Liver (tissue), 9 donors: ENCODE data around the gene SH3PXD2A. TPM values are rescaled to one million over a fixed set of nuclear protein-coding genes. Genes with fewer than 3 reads are reported as not detected.

Experiments
- DNase-seq: peaks from one replicate; pipeline ENCODE4 v3.0.0-alpha.2; 2017; ENCODE audit warnings: low spot score
- H3K27ac ChIP-seq, 2 donors: one replicate each; pipeline ENCODE4 v1.7.0; 2013; ENCODE audit warnings: inconsistent platforms in 2 of 2, low read length in 2 of 2, control low read depth in 1 of 2, low read depth in 1 of 2, mild to moderate bottlenecking in 1 of 2
- H3K27me3 ChIP-seq, 4 donors: one replicate each; pipeline versions ENCODE4 v1.6.1 to v1.7.0; 2013; ENCODE audit warnings: low read length in 3 of 4, inconsistent platforms in 1 of 4, mild to moderate bottlenecking in 1 of 4, moderate library complexity in 1 of 4; ENCODE audit not compliant: control insufficient read depth in 4 of 4, insufficient read depth in 4 of 4
- H3K36me3 ChIP-seq, 4 donors: one replicate each; pipeline versions ENCODE4 v1.6.1 to v1.7.0; 2013; ENCODE audit warnings: low read length in 3 of 4, mild to moderate bottlenecking in 3 of 4, low read depth in 1 of 4, moderate library complexity in 1 of 4; ENCODE audit not compliant: control insufficient read depth in 4 of 4, insufficient read depth in 3 of 4
- H3K4me1 ChIP-seq, 4 donors: one replicate each; pipeline versions ENCODE4 v1.6.1 to v1.7.0; 2013; ENCODE audit warnings: low read length in 3 of 4, mild to moderate bottlenecking in 3 of 4, moderate library complexity in 1 of 4; ENCODE audit not compliant: control insufficient read depth in 4 of 4, insufficient read depth in 4 of 4
- H3K4me3 ChIP-seq, 3 donors: one replicate each; pipeline versions ENCODE4 v1.6.1 to v1.7.0; 2013; ENCODE audit warnings: low read length in 3 of 3, control low read depth in 1 of 3, low read depth in 1 of 3, mild to moderate bottlenecking in 1 of 3
- H3K9ac ChIP-seq, 2 donors: one replicate each; pipeline ENCODE4 v1.7.0; 2013; ENCODE audit warnings: low read length in 2 of 2, mild to moderate bottlenecking in 2 of 2, moderate library complexity in 2 of 2, control low read depth in 1 of 2, low read depth in 1 of 2
- H3K9me3 ChIP-seq, 4 donors: one replicate each; pipeline versions ENCODE4 v1.6.1 to v1.7.0; 2013; ENCODE audit warnings: low read length in 3 of 4; ENCODE audit not compliant: control insufficient read depth in 4 of 4
- EGR1 ChIP-seq, 2 donors: IDR thresholded peaks; 2 replicates each; pipeline ENCODE4 v1.6.1; 2016 to 2018; ENCODE audit warnings: antibody characterized with exemption in 2 of 2, low read depth in 2 of 2
- FOXA2 ChIP-seq: IDR thresholded peaks from 2 replicates; pipeline ENCODE4 v1.6.1; 2016; ENCODE audit warnings: antibody characterized with exemption
- GABPA ChIP-seq, 2 donors: IDR thresholded peaks in 1 of 2; conservative IDR thresholded peaks in 1 of 2; 2 replicates each; pipeline ENCODE4 v1.6.1; 2016; ENCODE audit warnings: antibody characterized with exemption in 2 of 2, mild to moderate bottlenecking in 1 of 2, moderate library complexity in 1 of 2
- HNF4A ChIP-seq, 2 donors: conservative IDR thresholded peaks; 2 replicates each; pipeline ENCODE4 v1.6.1; 2016; ENCODE audit warnings: antibody characterized with exemption in 2 of 2, mild to moderate bottlenecking in 2 of 2
- HNF4G ChIP-seq: IDR thresholded peaks from 2 replicates; pipeline ENCODE4 v1.6.1; 2016; ENCODE audit warnings: antibody characterized with exemption
- JUND ChIP-seq, 2 donors: IDR thresholded peaks; 2 replicates each; pipeline ENCODE4 v1.6.1; 2016; ENCODE audit warnings: antibody characterized with exemption in 2 of 2
- MAX ChIP-seq: IDR thresholded peaks from 2 replicates; pipeline ENCODE4 v1.6.1; 2016; ENCODE audit warnings: antibody characterized with exemption
- NR2F2 ChIP-seq: IDR thresholded peaks from 2 replicates; pipeline ENCODE4 v1.6.1; 2016; ENCODE audit warnings: antibody characterized with exemption
- RAD21 ChIP-seq, 2 donors: IDR thresholded peaks; 2 replicates each; pipeline ENCODE4 v1.6.1; 2016; ENCODE audit warnings: antibody characterized with exemption in 2 of 2, mild to moderate bottlenecking in 2 of 2
- REST ChIP-seq: IDR thresholded peaks from 2 replicates; pipeline ENCODE4 v1.6.1; 2016; ENCODE audit warnings: antibody characterized with exemption, mild to moderate bottlenecking
- RXRA ChIP-seq, 2 donors: IDR thresholded peaks; 2 replicates each; pipeline ENCODE4 v1.6.1; 2017 to 2018; ENCODE audit warnings: antibody characterized with exemption in 2 of 2, mild to moderate bottlenecking in 1 of 2
- SP1 ChIP-seq: IDR thresholded peaks from 2 replicates; pipeline ENCODE4 v1.6.1; 2018; ENCODE audit warnings: antibody characterized with exemption, mild to moderate bottlenecking
- TAF1 ChIP-seq: conservative IDR thresholded peaks from 2 replicates; pipeline ENCODE4 v1.6.1; 2016; ENCODE audit warnings: antibody characterized with exemption, mild to moderate bottlenecking
- YY1 ChIP-seq: IDR thresholded peaks from 2 replicates; pipeline ENCODE4 v1.6.1; 2016; ENCODE audit warnings: antibody characterized with exemption, mild to moderate bottlenecking
- WGBS: extraction: QIAGEN DNeasy Blood & Tissue Kit; methylation state at CpG from one replicate; pipeline ENCODE4 v1.1.7; 2013; 5-methylcytosine and 5-hydroxymethylcytosine counted together
- polyA plus RNA-seq, 2 donors: library from polyadenylated mRNA; stranded (reverse) in 1 of 2; unstranded in 1 of 2; fragments of 200-250 nt in 1 of 2; fragments of >200 nt in 1 of 2; fragmentation: Nextera tagmentation in 1 of 2; extraction: Ambion mirVana in 1 of 2; gene quantifications; one replicate each; pipeline versions ENCODE4 v1.2.1 to v1.2.3, GENCODE V29; 2013 to 2015
- total RNA-seq, 2 donors: library from RNA; depleted of rRNA; stranded (reverse); fragments of >200 nt; gene quantifications; one replicate each; pipeline ENCODE4 v1.2.3, GENCODE V29; 2014
- TF ChIP-seq, protein P1 (sequence below): IDR thresholded peaks from 2 replicates; pipeline ENCODE4 v1.6.1; 2016; ENCODE audit warnings: antibody characterized with exemption
- TF ChIP-seq, protein P2 (sequence below): IDR thresholded peaks from 2 replicates; pipeline ENCODE4 v1.6.1; 2016; ENCODE audit warnings: antibody characterized with exemption
- TF ChIP-seq, protein P3 (sequence below): fragments of 150-350 bp; IDR thresholded peaks from 2 replicates; pipeline ENCODE4 v1.5.1; 2017; ENCODE audit warnings: improper control_type of control experiment, low read depth, low read length; ENCODE audit not compliant: missing input control
- donor health status: healthy.
- donor health status: healthy.
- donor health status: healthy.
- donor health status: healthy.
- donor health status: healthy.

Gene SH3PXD2A
- total and polyA plus RNA-seq, 4 donors = 0.82 to 5.5 (median 3.9) TPM

GRCh38 chr10:103841519-103841918 lies 13.9 kb downstream of the SH3PXD2A start:
- Histone ChIP-seq H3K27ac (no peak overlapping the region), H3K36me3 (no peaks in the 10 kb centered on the region), H3K4me1 (peaks cover 2 to 7% (median 4%) of the 10 kb centered on the region in 4 donors), H3K9me3 (no peaks in the 10 kb centered on the region), H3K27me3 (no peaks in the 10 kb centered on the region), H3K9ac (no peak overlapping the region), H3K4me3 (no peak overlapping the region)
- DNase-seq = no peak
- WGBS = 89% methylated on average over 7 of the region's 7 CpGs
- TF ChIP-seq, protein P1, sequence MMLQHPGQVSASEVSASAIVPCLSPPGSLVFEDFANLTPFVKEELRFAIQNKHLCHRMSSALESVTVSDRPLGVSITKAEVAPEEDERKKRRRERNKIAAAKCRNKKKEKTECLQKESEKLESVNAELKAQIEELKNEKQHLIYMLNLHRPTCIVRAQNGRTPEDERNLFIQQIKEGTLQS = no peak
- TF ChIP-seq NR2F2 (no peak), YY1 (no peak), TAF1 (no peak), JUND (IDR thresholded peaks at IDR 0.05) (no peak), FOXA2 (no peak), RXRA (IDR thresholded peaks at IDR 0.05) (no peak)

DNA sequence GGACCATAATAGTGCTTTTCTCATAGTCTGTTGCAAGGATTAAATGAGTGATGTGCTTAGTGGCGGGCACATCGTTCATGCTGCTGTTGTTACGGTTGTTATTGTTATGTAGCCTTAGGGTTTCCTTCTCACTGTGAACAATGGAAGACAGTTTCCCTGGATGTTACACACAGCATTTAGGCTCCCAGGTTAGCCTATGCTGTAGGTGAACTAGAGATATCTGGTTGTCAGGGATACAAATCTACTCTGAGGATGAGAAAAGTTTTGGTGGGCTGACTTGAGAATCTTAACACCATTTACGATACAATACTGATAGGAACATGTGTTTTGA lies 14.7 kb downstream of the SH3PXD2A start:
- no peak overlapping the region for H3K4me3 ChIP-seq
- H3K27me3 ChIP-seq = no peaks in the 10 kb centered on the region
- no peak overlapping the region for H3K9ac ChIP-seq
- DNase-seq = no peak
- peaks cover 2 to 8% (median 7%) of the 10 kb centered on the region in 4 donors for H3K4me1 ChIP-seq
- H3K36me3 ChIP-seq = no peaks in the 10 kb centered on the region
- WGBS = 92% methylated on average over 4 of the region's 4 CpGs
- no peaks in the 10 kb centered on the region for H3K9me3 ChIP-seq
- TF ChIP-seq JUND (IDR thresholded peaks at IDR 0.05) (no peak), SP1 (no peak), RAD21 (IDR thresholded peaks at IDR 0.05) (no peak), FOXA2 (no peak), HNF4G (no peak), GABPA (IDR thresholded peaks at IDR 0.05 in 1 of 2, conservative IDR thresholded peaks at IDR 0.05 in 1 of 2) (no peak), MAX (no peak), TAF1 (no peak), REST (no peak), EGR1 (IDR thresholded peaks at IDR 0.05; ENCODE audit: low read depth in 2 of 2) (no peak), HNF4A (conservative IDR thresholded peaks at IDR 0.05) (no peak), NR2F2 (no peak), YY1 (no peak)
- TF ChIP-seq, protein P2, sequence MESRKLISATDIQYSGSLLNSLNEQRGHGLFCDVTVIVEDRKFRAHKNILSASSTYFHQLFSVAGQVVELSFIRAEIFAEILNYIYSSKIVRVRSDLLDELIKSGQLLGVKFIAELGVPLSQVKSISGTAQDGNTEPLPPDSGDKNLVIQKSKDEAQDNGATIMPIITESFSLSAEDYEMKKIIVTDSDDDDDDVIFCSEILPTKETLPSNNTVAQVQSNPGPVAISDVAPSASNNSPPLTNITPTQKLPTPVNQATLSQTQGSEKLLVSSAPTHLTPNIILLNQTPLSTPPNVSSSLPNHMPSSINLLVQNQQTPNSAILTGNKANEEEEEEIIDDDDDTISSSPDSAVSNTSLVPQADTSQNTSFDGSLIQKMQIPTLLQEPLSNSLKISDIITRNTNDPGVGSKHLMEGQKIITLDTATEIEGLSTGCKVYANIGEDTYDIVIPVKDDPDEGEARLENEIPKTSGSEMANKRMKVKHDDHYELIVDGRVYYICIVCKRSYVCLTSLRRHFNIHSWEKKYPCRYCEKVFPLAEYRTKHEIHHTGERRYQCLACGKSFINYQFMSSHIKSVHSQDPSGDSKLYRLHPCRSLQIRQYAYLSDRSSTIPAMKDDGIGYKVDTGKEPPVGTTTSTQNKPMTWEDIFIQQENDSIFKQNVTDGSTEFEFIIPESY = no peak
- TF ChIP-seq, protein P3, sequence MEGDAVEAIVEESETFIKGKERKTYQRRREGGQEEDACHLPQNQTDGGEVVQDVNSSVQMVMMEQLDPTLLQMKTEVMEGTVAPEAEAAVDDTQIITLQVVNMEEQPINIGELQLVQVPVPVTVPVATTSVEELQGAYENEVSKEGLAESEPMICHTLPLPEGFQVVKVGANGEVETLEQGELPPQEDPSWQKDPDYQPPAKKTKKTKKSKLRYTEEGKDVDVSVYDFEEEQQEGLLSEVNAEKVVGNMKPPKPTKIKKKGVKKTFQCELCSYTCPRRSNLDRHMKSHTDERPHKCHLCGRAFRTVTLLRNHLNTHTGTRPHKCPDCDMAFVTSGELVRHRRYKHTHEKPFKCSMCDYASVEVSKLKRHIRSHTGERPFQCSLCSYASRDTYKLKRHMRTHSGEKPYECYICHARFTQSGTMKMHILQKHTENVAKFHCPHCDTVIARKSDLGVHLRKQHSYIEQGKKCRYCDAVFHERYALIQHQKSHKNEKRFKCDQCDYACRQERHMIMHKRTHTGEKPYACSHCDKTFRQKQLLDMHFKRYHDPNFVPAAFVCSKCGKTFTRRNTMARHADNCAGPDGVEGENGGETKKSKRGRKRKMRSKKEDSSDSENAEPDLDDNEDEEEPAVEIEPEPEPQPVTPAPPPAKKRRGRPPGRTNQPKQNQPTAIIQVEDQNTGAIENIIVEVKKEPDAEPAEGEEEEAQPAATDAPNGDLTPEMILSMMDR = no peak
- H3K27ac ChIP-seq = no peak overlapping the region
